Measurements from ENCODE around the gene NHLH1.

DNA sequence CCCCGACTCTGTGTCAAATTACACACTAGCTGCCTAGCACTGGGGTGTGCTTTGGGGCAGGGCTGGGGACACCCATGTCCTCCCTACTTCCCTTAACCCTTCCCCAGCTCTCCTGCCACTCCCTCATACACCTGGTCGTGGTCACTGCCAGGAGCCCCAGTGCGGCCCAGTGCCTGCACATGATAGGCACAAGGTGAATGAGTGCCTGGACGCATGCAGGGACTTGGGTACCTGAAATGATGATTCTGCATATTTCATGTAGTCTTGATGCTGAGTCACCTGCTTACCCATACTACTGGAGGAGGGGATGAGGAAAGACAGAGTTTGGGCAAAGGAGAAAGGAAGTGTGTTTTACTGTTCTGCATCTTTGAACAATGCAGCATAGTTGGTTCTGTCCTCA, 32.0 kb downstream of the NHLH1 start:
- TF ChIP-seq, protein P1, sequence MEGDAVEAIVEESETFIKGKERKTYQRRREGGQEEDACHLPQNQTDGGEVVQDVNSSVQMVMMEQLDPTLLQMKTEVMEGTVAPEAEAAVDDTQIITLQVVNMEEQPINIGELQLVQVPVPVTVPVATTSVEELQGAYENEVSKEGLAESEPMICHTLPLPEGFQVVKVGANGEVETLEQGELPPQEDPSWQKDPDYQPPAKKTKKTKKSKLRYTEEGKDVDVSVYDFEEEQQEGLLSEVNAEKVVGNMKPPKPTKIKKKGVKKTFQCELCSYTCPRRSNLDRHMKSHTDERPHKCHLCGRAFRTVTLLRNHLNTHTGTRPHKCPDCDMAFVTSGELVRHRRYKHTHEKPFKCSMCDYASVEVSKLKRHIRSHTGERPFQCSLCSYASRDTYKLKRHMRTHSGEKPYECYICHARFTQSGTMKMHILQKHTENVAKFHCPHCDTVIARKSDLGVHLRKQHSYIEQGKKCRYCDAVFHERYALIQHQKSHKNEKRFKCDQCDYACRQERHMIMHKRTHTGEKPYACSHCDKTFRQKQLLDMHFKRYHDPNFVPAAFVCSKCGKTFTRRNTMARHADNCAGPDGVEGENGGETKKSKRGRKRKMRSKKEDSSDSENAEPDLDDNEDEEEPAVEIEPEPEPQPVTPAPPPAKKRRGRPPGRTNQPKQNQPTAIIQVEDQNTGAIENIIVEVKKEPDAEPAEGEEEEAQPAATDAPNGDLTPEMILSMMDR (IDR thresholded peaks at IDR 0.05): no peak
- TF ChIP-seq EZH2 (IDR thresholded peaks at IDR 0.05; ENCODE audit: borderline replicate concordance, insufficient read depth, low read depth, low read length, poor library complexity, severe bottlenecking): no peak

Measured in B cell (primary cell).